Sigmoid colon (tissue), 4 donors: Measurements from ENCODE around the gene CHPF2.

ENCODE experiments used
- EP300 ChIP-seq, 4 donors: sonication (generic); formaldehyde crosslinking; IDR thresholded peaks; one replicate each; pipeline ENCODE4 v1.6.1; 2017; ENCODE audit warnings: antibody characterized with exemption in 4 of 4
- POLR2A ChIP-seq, 2 donors: fragments of 450-650 bp; IDR thresholded peaks; one replicate each; pipeline ENCODE4 v1.6.1; 2016; ENCODE audit warnings: antibody characterized with exemption in 2 of 2, mild to moderate bottlenecking in 2 of 2, moderate library complexity in 2 of 2
- TF ChIP-seq, protein P1 (sequence below), 4 experiments: fragments of 450-650 bp in 3 of 4; fragments of 200-600 bp in 1 of 4; IDR thresholded peaks; one replicate each; pipeline ENCODE4 v1.5.1; 2016 to 2019; ENCODE audit warnings: antibody characterized with exemption in 4 of 4, mild to moderate bottlenecking in 3 of 4, moderate library complexity in 2 of 4

GRCh38 chr7:151246102-151246850 lies 14.0 kb downstream of the CHPF2 start:
- no peak for TF ChIP-seq POLR2A (IDR thresholded peaks at IDR 0.05)
- TF ChIP-seq, protein P1, sequence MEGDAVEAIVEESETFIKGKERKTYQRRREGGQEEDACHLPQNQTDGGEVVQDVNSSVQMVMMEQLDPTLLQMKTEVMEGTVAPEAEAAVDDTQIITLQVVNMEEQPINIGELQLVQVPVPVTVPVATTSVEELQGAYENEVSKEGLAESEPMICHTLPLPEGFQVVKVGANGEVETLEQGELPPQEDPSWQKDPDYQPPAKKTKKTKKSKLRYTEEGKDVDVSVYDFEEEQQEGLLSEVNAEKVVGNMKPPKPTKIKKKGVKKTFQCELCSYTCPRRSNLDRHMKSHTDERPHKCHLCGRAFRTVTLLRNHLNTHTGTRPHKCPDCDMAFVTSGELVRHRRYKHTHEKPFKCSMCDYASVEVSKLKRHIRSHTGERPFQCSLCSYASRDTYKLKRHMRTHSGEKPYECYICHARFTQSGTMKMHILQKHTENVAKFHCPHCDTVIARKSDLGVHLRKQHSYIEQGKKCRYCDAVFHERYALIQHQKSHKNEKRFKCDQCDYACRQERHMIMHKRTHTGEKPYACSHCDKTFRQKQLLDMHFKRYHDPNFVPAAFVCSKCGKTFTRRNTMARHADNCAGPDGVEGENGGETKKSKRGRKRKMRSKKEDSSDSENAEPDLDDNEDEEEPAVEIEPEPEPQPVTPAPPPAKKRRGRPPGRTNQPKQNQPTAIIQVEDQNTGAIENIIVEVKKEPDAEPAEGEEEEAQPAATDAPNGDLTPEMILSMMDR (IDR thresholded peaks at IDR 0.05) = no peak
- no peak for TF ChIP-seq EP300 (IDR thresholded peaks at IDR 0.05)
